A673 (cell line): Measurements from ENCODE around the gene LHX1.

Experiments
- EZH2 ChIP-seq: fragments of 200-600 bp; sonication (generic); IDR thresholded peaks from 2 replicates; pipeline ENCODE4 v1.6.1; 2017; ENCODE audit warnings: borderline replicate concordance, low read depth, mild to moderate bottlenecking, mixed read lengths, antibody characterized with exemption, low read length; ENCODE audit not compliant: poor library complexity, severe bottlenecking
- TF ChIP-seq, protein P1 (sequence below): fragments of 300-800, 200-600 bp; sonication (generic); conservative IDR thresholded peaks from 2 replicates; pipeline ENCODE4 v1.5.1; 2017; ENCODE audit warnings: low read depth, mild to moderate bottlenecking, antibody characterized with exemption, low read length, moderate library complexity, mixed read lengths

- TF ChIP-seq, protein P1, sequence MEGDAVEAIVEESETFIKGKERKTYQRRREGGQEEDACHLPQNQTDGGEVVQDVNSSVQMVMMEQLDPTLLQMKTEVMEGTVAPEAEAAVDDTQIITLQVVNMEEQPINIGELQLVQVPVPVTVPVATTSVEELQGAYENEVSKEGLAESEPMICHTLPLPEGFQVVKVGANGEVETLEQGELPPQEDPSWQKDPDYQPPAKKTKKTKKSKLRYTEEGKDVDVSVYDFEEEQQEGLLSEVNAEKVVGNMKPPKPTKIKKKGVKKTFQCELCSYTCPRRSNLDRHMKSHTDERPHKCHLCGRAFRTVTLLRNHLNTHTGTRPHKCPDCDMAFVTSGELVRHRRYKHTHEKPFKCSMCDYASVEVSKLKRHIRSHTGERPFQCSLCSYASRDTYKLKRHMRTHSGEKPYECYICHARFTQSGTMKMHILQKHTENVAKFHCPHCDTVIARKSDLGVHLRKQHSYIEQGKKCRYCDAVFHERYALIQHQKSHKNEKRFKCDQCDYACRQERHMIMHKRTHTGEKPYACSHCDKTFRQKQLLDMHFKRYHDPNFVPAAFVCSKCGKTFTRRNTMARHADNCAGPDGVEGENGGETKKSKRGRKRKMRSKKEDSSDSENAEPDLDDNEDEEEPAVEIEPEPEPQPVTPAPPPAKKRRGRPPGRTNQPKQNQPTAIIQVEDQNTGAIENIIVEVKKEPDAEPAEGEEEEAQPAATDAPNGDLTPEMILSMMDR = no peak
- peak; percentile 93 for TF ChIP-seq EZH2
Observed at GRCh38 chr17:36938566-36939051, 1.3 kb downstream of the LHX1 start.
